Mesodermal cell (in vitro differentiated cells): Measurements from ENCODE around the gene DYNLT5. TPM values are rescaled to one million over a fixed set of nuclear protein-coding genes. Genes with fewer than 3 reads are reported as not detected.
A peak's percentile ranks its signal among the peaks of the same experiment; 100 is the strongest.
"Not testable (repeated sequence)": the region's sequence is repeated elsewhere in the genome, so short reads cannot be mapped to it uniquely, and the experiment has no call there.

Experiments
- H3K27ac ChIP-seq: 2 replicates; pipeline ENCODE4 v1.7.0; 2013; ENCODE audit warnings: mild to moderate bottlenecking, low read depth, low read length, moderate library complexity; ENCODE audit not compliant: severe bottlenecking
- H3K36me3 ChIP-seq: 2 replicates; pipeline ENCODE4 v1.7.1; 2013; ENCODE audit warnings: mild to moderate bottlenecking, low read length, moderate library complexity; ENCODE audit not compliant: control insufficient read depth, insufficient read depth
- H3K4me1 ChIP-seq: one replicate; pipeline ENCODE4 v1.7.1; 2013; ENCODE audit warnings: mild to moderate bottlenecking, low read length; ENCODE audit not compliant: insufficient read depth, control insufficient read depth, poor library complexity, severe bottlenecking
- H3K4me3 ChIP-seq: 2 replicates; pipeline ENCODE4 v1.7.0; 2013; ENCODE audit warnings: low read length, control low read depth, mild to moderate bottlenecking; ENCODE audit not compliant: insufficient read depth, poor library complexity, severe bottlenecking; ENCODE audit errors: extremely low read depth
- H3K9me3 ChIP-seq: 2 replicates; pipeline ENCODE4 v1.7.1; 2013; ENCODE audit warnings: mild to moderate bottlenecking, low read length, moderate library complexity; ENCODE audit not compliant: control insufficient read depth
- WGBS, 2 experiments: methylation state at CpG; one replicate each; pipeline ENCODE4 v1.1.5; 2013; ENCODE audit warnings: missing lambda C conversion rate in 2 of 2; ENCODE audit not compliant: insufficient coverage in 2 of 2; 5-methylcytosine and 5-hydroxymethylcytosine counted together
- polyA plus RNA-seq, 2 experiments: library from polyadenylated mRNA; stranded (reverse); fragments of 50-300 nt; gene quantifications; one replicate each; pipeline ENCODE4 v1.2.3, GENCODE V29; 2013

Gene DYNLT5
- 6.0 TPM for polyA plus RNA-seq (2013, experiment 1 of 2)
- 5.2 TPM for polyA plus RNA-seq (2013, experiment 2 of 2)

DNA sequence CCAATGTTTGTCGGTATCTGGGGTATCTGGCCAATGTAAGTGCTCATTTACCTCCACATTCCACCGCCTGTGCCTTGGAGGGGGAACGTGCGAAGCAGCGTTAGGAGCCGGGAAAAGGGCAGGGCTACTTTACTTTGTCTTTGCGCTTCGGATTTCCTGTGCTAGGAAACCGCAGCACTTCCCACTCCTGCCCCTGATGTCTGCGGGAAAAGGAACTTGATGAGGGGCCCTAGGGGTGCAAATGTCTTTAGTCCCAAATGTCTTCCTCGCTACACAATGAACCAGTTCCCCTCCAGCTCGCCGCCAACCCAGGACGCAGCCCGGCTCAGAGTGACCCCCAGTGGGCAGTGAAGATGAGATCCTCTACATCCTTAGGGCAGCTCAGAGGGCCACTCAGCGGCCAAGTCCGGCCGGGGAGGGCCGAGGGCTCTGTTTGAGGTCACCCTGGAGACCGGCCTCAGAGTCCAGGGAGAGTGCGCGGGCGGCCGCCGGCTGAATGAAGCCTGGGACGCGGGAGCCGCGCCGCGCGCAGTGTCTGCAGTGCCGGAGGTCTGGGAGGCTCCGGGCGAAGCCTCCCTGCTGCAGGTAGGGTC is at the start of gene DYNLT5:
DYNLT5 (plus strand) TSS at position 460 of the 593 bp plus-strand sequence. CDS start 2,200 bp downstream, outside the sequence.
- WGBS, 2 experiments = 8% methylated on average over 21 to 28 of the region's 35 CpGs
- no peaks in the 10 kb centered on the region for H3K9me3 ChIP-seq
- no peaks in the 10 kb centered on the region for H3K36me3 ChIP-seq
- H3K4me3 ChIP-seq = peak within 1 kb of the TSS; percentile 30
- peak within 1 kb of the TSS; percentile 58 for H3K27ac ChIP-seq
- H3K4me1 ChIP-seq = peaks cover 7% of the 10 kb centered on the region

DNA sequence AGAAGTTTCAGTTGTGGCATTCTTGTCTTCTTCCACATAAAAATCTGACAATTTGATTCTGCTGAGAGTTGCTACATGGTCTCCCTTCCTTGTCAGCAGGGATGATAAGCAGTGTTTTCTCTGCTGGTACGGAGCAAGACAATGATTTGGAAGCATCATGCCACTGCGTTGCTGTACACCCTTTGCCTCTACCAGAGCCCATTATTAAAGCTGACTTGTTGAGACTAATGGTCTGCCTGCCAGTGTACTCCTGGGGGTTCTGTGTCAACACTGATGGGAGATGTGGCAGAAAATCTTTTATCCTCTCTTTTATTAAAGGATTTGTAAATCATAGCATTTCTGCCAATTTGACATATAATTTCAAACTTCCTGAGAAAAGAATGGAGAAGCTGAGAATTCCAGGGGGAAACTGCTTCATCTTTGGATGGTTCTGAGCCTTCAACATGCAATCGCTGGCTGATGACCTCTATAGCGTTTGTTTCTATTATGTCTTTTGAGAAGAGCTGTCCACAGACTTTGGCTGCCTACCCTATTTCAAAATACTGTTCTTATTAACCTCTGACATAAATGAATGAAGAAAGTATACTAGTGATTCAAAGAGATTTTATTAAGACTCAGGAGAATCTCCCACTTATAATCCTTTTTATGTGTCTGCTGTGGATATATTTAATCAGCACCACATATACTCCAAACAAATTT is 47.9 kb upstream of the DYNLT5 start:
- Histone ChIP-seq H3K9me3 (no peaks in the 10 kb centered on the region), H3K4me3 (no peak overlapping the region), H3K36me3 (no peaks in the 10 kb centered on the region), H3K4me1 (no peaks in the 10 kb centered on the region), H3K27ac (no peak overlapping the region)
- 100% methylated on average over 1 to 2 of the region's 4 CpGs for WGBS, 2 experiments

GRCh38 chr1:66705110-66705509 is 47.1 kb upstream of the DYNLT5 start:
- Histone ChIP-seq H3K36me3 (no peaks in the 10 kb centered on the region), H3K4me1 (no peaks in the 10 kb centered on the region), H3K27ac (peak overlapping the region; percentile 20), H3K9me3 (no peaks in the 10 kb centered on the region), H3K4me3 (no peak overlapping the region)
- 92 to 95% methylated on average over 3 to 4 of the region's 5 CpGs for WGBS, 2 experiments

GRCh38 chr1:66711420-66711819 is 40.8 kb upstream of the DYNLT5 start:
- Histone ChIP-seq H3K4me3 (no peak overlapping the region), H3K36me3 (no peaks in the 10 kb centered on the region)

DNA sequence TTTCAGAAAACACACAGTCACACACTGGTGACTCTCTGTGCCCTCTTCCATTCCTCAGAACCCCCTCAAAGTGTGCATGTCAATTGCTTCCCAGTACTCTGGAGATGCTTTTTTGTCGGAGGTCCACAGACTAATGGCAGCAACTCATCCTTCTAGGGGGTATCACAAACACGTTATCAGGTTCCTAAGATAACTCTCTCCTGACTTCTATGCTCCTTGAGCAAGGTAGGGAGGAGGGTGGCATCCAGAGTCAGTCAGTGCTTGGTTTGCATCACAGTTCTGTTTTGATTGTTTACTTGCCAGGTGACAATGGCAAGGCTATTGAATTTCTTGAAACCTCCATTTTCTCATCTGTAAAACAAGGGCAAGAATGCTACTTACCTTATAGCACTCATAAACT is 39.4 kb upstream of the DYNLT5 start:
- Histone ChIP-seq H3K4me1 (no peaks in the 10 kb centered on the region), H3K9me3 (no peaks in the 10 kb centered on the region), H3K27ac (no peak overlapping the region), H3K36me3 (no peaks in the 10 kb centered on the region), H3K4me3 (no peak overlapping the region)
- 57 to 75% methylated on average over 1 to 2 of the region's 2 CpGs for WGBS, 2 experiments

More at GRCh38 chr1:66711420-66711819, 40.8 kb upstream of the DYNLT5 start:
- WGBS, 2 experiments = 0 to 29% methylated on average over 1 to 2 of the region's 2 CpGs
- H3K4me1 ChIP-seq = no peaks in the 10 kb centered on the region
- H3K9me3 ChIP-seq = no peaks in the 10 kb centered on the region
- H3K27ac ChIP-seq = no peak overlapping the region

- Histone ChIP-seq H3K9me3 (no peaks in the 10 kb centered on the region), H3K27ac (no peak overlapping the region), H3K4me1 (no peaks in the 10 kb centered on the region), H3K4me3 (no peak overlapping the region), H3K36me3 (no peaks in the 10 kb centered on the region)
Observed at GRCh38 chr1:66723985-66724384, 28.3 kb upstream of the DYNLT5 start.

GRCh38 chr1:66725885-66726665 is 26.2 kb upstream of the DYNLT5 start:
- Histone ChIP-seq H3K27ac (no peak overlapping the region), H3K36me3 (no peaks in the 10 kb centered on the region), H3K9me3 (no peaks in the 10 kb centered on the region), H3K4me3 (no peak overlapping the region), H3K4me1 (no peaks in the 10 kb centered on the region)
- 27 to 40% methylated on average over 3 of the region's 9 CpGs for WGBS, 2 experiments

- Histone ChIP-seq H3K36me3 (no peaks in the 10 kb centered on the region), H3K4me1 (no peaks in the 10 kb centered on the region), H3K27ac (no peak overlapping the region), H3K4me3 (no peak overlapping the region), H3K9me3 (no peaks in the 10 kb centered on the region)
- no CpG with 5 or more reads among the region's 2 CpGs for WGBS, 2 experiments
Observed at GRCh38 chr1:66728021-66728420, 24.2 kb upstream of the DYNLT5 start.

GRCh38 chr1:66728716-66729115 is 23.5 kb upstream of the DYNLT5 start:
- not testable (repeated sequence) for H3K36me3 ChIP-seq, H3K4me3 ChIP-seq, H3K27ac ChIP-seq, H3K4me1 ChIP-seq, H3K9me3 ChIP-seq

DNA sequence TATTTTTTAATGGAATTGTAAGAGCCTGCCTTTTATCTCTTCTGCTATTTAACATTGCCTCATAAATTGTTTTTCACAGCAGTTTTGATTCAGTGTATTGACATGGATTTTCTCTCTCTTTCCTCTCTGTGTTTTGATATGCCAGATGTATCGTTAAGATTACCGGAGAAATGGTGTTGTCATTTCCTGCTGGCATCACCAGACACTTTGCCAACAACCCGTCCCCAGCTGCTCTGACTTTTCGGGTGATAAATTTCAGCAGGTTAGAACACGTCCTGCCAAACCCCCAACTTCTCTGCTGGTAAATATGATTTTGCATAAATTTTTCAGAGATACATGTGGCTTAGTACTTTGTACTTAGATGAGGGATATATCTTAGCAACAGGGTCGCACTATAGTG is 23.1 kb upstream of the DYNLT5 start:
- Histone ChIP-seq H3K4me3 (no peak overlapping the region), H3K4me1 (no peaks in the 10 kb centered on the region), H3K27ac (no peak overlapping the region), H3K9me3 (no peaks in the 10 kb centered on the region), H3K36me3 (no peaks in the 10 kb centered on the region)
- WGBS, 2 experiments = 94 to 95% methylated on average over 3 to 4 of the region's 6 CpGs

DNA sequence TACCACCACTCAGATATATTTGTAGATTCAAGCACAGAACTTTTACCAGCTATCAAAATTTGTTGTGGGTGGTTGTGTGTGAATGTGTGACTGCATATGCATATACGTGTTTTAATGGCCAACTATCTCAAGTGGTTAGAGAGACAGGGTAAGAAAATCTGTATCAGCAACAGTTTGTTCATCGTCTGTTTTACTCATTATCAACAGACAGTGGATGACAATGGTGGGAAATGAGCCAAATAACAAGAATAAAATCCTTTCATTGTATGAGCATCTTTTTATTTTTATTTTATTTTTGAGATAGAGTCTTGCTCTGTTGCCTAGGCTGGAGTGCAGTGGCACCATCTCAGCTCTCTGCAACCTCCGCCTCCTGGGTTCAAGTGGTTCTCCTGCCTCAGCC is 22.7 kb upstream of the DYNLT5 start:
- no peaks in the 10 kb centered on the region for H3K4me1 ChIP-seq
- WGBS, 2 experiments = 94% methylated on average over 2 of the region's 3 CpGs; no CpG with 5 or more reads in 1 of the 2 experiments
- H3K27ac ChIP-seq = no peak overlapping the region
- H3K4me3 ChIP-seq = no peak overlapping the region
- no peaks in the 10 kb centered on the region for H3K36me3 ChIP-seq
- no peaks in the 10 kb centered on the region for H3K9me3 ChIP-seq
